Activated CD8-positive, alpha-beta T cell treated with anti-CD3 and anti-CD28 coated beads for 36 hours (primary cell): Measurements from ENCODE around the gene ZIC2. TPM values are rescaled to one million over a fixed set of nuclear protein-coding genes. Genes with fewer than 3 reads are reported as not detected.
"Not testable (repeated sequence)": the region's sequence is repeated elsewhere in the genome, so short reads cannot be mapped to it uniquely, and the experiment has no call there.

Experiments
- ATAC-seq: fragments of 200-7000 bp; cut with Tn5 transposase; one replicate; pipeline ENCODE4 v1.10.0; 2021; ENCODE audit warnings: mild to moderate bottlenecking, moderate library complexity
- CTCF ChIA-PET: fragments of 350-600 bp; sonication (Branson Sonifier 250); formaldehyde crosslinking; loops from one replicate; lab custom pipeline; 2021; ENCODE audit warnings: antibody characterized with exemption; lab: Charles Lee
- POLR2A ChIA-PET: fragments of 350-600 bp; sonication (Branson Sonifier 250); formaldehyde crosslinking; loops from one replicate; lab custom pipeline; 2021; ENCODE audit warnings: antibody characterized with exemption; lab: Charles Lee
- DNase-seq: peaks from one replicate; pipeline ENCODE4 v3.0.0-alpha.2; 2020
- H3K27ac Mint-ChIP-seq: one replicate; pipeline ENCODE4 v1.8.0; 2021; ENCODE audit warnings: mild to moderate bottlenecking, mixed read lengths
- H3K27me3 Mint-ChIP-seq: one replicate; pipeline ENCODE4 v1.8.0; 2021; ENCODE audit warnings: mixed read lengths
- H3K36me3 Mint-ChIP-seq: one replicate; pipeline ENCODE4 v1.8.0; 2021; ENCODE audit warnings: low read depth, mixed read lengths
- H3K4me1 Mint-ChIP-seq: one replicate; pipeline ENCODE4 v1.8.0; 2021; ENCODE audit warnings: low read depth, mixed read lengths
- H3K4me3 Mint-ChIP-seq: one replicate; pipeline ENCODE4 v1.8.0; 2021; ENCODE audit warnings: mild to moderate bottlenecking, moderate library complexity, mixed read lengths
- H3K9me3 Mint-ChIP-seq: one replicate; pipeline ENCODE4 v1.8.0; 2021; ENCODE audit warnings: mixed read lengths
- intact Hi-C: fragments of 100-400 bp; cut with micrococcal nuclease; formaldehyde crosslinking; loops from one replicate; pipeline ENCODE4 v1.10.0; 2022
- total RNA-seq, 2 experiments: library from RNA; stranded (reverse); gene quantifications; one replicate each; pipeline ENCODE4 v1.2.3, GENCODE V29; 2021
- TF ChIP-seq, protein P1 (sequence below): fragments of 200-600 bp; IDR thresholded peaks from one replicate; pipeline ENCODE4 v1.8.0; 2022; ENCODE audit warnings: antibody characterized with exemption, mild to moderate bottlenecking

The ZIC2 gene
- total RNA-seq, 2 experiments from 2014 or later = not detected

DNA sequence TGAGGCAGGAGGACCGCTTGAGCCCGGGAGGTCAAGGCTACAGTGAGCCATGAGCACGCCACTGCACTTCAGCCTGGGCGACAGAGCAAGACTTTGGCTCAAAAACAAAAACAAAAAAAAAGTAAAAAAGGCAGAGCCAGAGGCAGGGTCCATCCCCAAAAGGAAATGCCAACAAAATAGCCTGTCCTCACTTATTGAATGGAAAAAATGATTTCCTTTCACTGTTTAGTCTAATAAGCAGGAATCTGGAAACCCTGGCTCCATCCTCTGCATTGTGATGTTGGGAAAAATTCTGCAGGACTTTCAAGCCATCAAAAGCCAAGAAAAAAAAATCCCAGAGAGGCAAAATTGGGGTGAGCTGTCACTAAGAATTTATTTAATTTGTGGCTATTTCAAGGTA lies 33.2 kb upstream of the ZIC2 start:
- H3K27ac Mint-ChIP-seq = no peak overlapping the region
- peaks cover 46% of the 10 kb centered on the region for H3K27me3 Mint-ChIP-seq
- DNase-seq (no peak), ATAC-seq (no peak)
- intact Hi-C loops = no loop called here
- H3K4me3 Mint-ChIP-seq = no peak overlapping the region
- H3K4me1 Mint-ChIP-seq = no peaks in the 10 kb centered on the region
- no peaks in the 10 kb centered on the region for H3K9me3 Mint-ChIP-seq
- POLR2A ChIA-PET = interaction anchor here (0.6 kb wide), 1 partner anchor 555 kb away, joined by 3 read pairs; no protein-coding TSS in a partner anchor
- TF ChIP-seq, protein P1, sequence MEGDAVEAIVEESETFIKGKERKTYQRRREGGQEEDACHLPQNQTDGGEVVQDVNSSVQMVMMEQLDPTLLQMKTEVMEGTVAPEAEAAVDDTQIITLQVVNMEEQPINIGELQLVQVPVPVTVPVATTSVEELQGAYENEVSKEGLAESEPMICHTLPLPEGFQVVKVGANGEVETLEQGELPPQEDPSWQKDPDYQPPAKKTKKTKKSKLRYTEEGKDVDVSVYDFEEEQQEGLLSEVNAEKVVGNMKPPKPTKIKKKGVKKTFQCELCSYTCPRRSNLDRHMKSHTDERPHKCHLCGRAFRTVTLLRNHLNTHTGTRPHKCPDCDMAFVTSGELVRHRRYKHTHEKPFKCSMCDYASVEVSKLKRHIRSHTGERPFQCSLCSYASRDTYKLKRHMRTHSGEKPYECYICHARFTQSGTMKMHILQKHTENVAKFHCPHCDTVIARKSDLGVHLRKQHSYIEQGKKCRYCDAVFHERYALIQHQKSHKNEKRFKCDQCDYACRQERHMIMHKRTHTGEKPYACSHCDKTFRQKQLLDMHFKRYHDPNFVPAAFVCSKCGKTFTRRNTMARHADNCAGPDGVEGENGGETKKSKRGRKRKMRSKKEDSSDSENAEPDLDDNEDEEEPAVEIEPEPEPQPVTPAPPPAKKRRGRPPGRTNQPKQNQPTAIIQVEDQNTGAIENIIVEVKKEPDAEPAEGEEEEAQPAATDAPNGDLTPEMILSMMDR = no peak
- CTCF ChIA-PET = no interaction called here
- H3K36me3 Mint-ChIP-seq = no peaks in the 10 kb centered on the region

DNA sequence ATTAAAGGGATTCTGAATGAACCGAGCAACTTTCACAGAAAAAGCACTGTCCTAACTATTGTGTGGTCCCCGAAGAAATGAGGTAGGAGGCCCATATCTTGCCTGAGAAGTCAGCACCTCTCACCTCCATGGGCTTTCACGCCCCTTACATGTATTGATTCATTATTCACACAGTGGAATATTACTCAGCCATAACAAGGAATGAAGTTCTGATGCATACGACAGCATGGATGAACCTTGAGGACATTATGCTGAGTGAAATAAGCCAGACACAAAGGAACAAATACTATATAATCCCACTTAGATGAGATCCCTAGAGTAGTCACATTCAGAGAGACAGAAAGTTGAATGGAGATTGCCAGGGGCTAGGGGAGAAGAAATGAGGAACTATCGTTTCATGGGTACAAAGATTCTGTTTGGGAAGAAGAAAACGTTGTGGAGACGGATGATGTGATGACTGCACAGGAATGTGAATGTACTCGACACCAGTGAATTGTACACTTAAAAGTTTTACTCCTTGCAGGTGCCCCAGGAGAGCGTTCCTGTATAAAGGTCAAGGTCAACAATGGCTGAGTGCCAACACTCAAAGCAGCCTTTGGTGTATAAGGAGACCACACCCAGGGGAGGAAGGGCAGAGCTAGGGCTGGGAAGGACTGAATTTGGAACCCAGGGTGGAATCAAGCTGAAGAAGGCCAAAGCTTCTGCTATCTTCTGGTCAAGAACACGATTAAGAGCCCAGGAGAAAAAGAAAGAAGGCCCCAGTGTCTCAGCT lies 32.5 kb upstream of the ZIC2 start:
- TF ChIP-seq, protein P1 = no peak
- peaks cover 46% of the 10 kb centered on the region for H3K27me3 Mint-ChIP-seq
- intact Hi-C loops = no loop called here
- H3K4me1 Mint-ChIP-seq = no peaks in the 10 kb centered on the region
- no peak overlapping the region for H3K27ac Mint-ChIP-seq
- CTCF ChIA-PET = no interaction called here
- no peaks in the 10 kb centered on the region for H3K36me3 Mint-ChIP-seq
- ATAC-seq = no peak
- no peak for DNase-seq
- POLR2A ChIA-PET = no interaction called here
- H3K9me3 Mint-ChIP-seq = no peaks in the 10 kb centered on the region
- H3K4me3 Mint-ChIP-seq = no peak overlapping the region

DNA sequence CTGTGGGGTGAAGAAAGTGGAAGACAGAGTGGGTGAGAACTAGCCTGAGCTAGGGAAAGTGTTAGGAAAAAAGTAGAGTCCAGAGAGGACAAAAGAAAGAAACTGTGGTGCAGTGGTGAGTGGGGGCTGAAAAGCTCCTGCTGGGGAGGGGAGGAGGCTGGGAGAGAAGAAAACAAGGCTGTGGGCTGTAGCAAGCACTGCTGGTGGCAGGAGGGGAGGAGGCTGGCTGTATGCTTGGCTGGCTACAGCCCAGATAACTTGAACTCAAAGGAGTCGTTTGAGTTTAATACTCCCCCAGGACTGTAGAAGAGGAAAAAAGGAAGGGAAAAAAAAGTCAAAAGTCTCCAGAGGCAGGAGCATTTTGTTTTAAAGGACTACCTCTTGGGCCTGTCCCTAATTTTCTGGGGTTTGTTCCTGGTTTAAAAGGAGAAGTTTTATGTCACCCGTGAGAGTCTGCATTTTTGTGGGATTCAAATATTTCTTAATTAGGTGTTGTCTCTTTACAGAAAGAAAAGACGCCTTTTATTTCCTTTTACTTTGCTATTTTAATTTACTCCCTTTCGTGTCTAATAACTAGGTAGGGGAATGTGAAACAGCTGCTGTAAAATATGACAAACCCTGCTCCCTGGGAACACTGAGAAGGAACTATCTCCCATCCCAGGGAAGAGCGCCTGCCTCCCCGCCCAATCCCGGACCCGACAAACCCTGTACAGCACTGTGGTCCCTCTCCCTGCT lies 31.7 kb upstream of the ZIC2 start:
- intact Hi-C loops = no loop called here
- POLR2A ChIA-PET = no interaction called here
- H3K27me3 Mint-ChIP-seq = peaks cover 48% of the 10 kb centered on the region

DNA sequence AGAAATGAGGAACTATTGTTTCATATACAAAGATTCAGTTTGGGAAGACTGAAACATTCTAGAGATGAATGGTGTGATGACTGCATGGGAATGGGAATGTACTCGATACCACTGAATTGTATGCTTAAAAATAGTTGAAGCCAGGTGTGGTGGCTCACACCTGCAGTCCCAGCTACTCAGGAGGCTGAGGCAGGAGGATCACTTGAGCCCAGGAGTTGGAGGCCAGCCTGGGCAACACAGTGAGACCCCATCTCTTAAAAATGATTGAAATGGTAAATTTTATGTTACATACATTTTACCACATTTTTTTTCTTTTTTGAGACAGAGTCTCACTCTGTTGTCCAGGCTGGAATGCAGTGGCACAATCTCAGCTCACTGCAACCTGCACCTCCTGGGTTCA lies 29.9 kb upstream of the ZIC2 start:
- H3K4me1 Mint-ChIP-seq, H3K4me3 Mint-ChIP-seq, H3K9me3 Mint-ChIP-seq, ATAC-seq, DNase-seq, intact Hi-C loops, H3K27ac Mint-ChIP-seq, H3K36me3 Mint-ChIP-seq: not testable (repeated sequence)
- peaks cover 55% of the 10 kb centered on the region for H3K27me3 Mint-ChIP-seq
- CTCF ChIA-PET = interaction anchor here (1.7 kb wide), 1 partner anchor 284 kb away, joined by 3 read pairs; no protein-coding TSS in a partner anchor
- POLR2A ChIA-PET = interaction anchor here (0.7 to 0.9 kb wide), 2 partner anchors 12 to 822 kb away, joined by 3 read pairs; no protein-coding TSS in a partner anchor

More for the DNA sequence above, 31.7 kb upstream of the ZIC2 start:
- CTCF ChIA-PET = no interaction called here
- H3K27ac Mint-ChIP-seq = no peak overlapping the region
- H3K9me3 Mint-ChIP-seq = no peaks in the 10 kb centered on the region
- H3K36me3 Mint-ChIP-seq = no peaks in the 10 kb centered on the region
- no peak overlapping the region for H3K4me3 Mint-ChIP-seq
- ATAC-seq (no peak), DNase-seq (no peak)
- TF ChIP-seq, protein P1 = no peak
- no peaks in the 10 kb centered on the region for H3K4me1 Mint-ChIP-seq

DNA sequence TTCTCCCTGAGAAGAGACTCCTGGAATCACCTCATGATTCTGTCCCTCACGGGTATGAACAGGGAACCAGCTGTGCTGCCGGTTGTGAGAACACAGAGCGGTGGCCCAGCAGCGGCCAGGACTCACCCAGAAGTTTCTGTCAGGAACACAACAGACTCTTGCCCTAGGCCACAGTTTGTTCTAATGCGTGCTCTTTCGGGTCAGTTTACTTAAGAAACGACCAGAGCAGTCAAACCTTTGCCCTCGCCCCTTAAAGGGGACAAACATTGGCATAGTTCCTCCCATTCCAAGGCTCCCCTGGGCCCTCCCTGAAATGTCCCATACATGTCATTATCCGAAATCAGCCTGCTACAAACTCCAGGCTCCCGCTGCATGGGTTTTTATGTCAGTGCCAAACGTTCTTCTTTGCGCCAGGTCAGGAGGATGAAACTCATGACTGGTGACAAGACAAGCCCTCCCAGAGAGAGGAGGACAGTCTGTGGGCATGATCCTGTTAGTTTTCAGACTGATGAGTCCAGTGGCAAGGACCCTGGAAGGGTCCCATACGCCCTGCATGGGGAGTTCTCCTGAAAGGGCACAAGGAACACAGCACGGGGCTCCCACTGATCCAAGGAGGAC lies 28.3 kb upstream of the ZIC2 start:
- TF ChIP-seq, protein P1 = no peak
- ChIA-PET CTCF (interaction anchor here (0.8 kb wide), 1 partner anchor 37 kb away, joined by 3 read pairs; no protein-coding TSS in a partner anchor), POLR2A (no interaction called here)
- intact Hi-C loops = no loop called here
- Mint-ChIP-seq H3K4me1 (peaks cover 12% of the 10 kb centered on the region), H3K27me3 (peaks cover 62% of the 10 kb centered on the region), H3K9me3 (no peaks in the 10 kb centered on the region), H3K36me3 (no peaks in the 10 kb centered on the region), H3K4me3 (no peak overlapping the region), H3K27ac (no peak overlapping the region)
- ATAC-seq (no peak), DNase-seq (no peak)
